ENCODE results near the gene BHLHE40.

The BHLHE40 gene

GRCh38 chr3:5020242-5020722, 41.0 kb downstream of the BHLHE40 start:
- Histone ChIP-seq H3K4me2 (no peak overlapping the region), H3K36me3 (ENCODE audit: insufficient read depth) (no peaks in the 10 kb centered on the region), H3K4me3 (IDR thresholded peaks at IDR 0.05; ENCODE audit: insufficient read depth, low read depth, low read length) (no peak overlapping the region), H3K27ac (no peak overlapping the region), H3K27me3 (ENCODE audit: insufficient read depth, low read depth) (no peaks in the 10 kb centered on the region), H3K4me1 (ENCODE audit: low read depth, poor library complexity, severe bottlenecking) (no peaks in the 10 kb centered on the region), H4K20me1 (ENCODE audit: insufficient read depth) (no peaks in the 10 kb centered on the region), H3K79me2 (ENCODE audit: insufficient read depth, low read depth) (no peaks in the 10 kb centered on the region), H2AFZ (ENCODE audit: low read depth) (no peak overlapping the region), H3K9ac (no peak overlapping the region)
- TF ChIP-seq CTCF (conservative IDR thresholded peaks at IDR 0.05; ENCODE audit: low read depth, low read length): no peak

- Histone ChIP-seq H3K4me2 (no peak overlapping the region), H3K27ac (no peak overlapping the region), H3K27me3 (ENCODE audit: insufficient read depth, low read depth) (no peaks in the 10 kb centered on the region), H3K36me3 (ENCODE audit: insufficient read depth) (no peaks in the 10 kb centered on the region), H3K4me3 (IDR thresholded peaks at IDR 0.05; ENCODE audit: insufficient read depth, low read depth, low read length) (no peak overlapping the region), H4K20me1 (ENCODE audit: insufficient read depth) (no peaks in the 10 kb centered on the region), H3K9ac (no peak overlapping the region), H3K4me1 (ENCODE audit: low read depth, poor library complexity, severe bottlenecking) (no peaks in the 10 kb centered on the region), H3K79me2 (ENCODE audit: insufficient read depth, low read depth) (no peaks in the 10 kb centered on the region), H2AFZ (ENCODE audit: low read depth) (no peak overlapping the region)
- no peak for TF ChIP-seq CTCF (conservative IDR thresholded peaks at IDR 0.05; ENCODE audit: low read depth, low read length)
Observed at GRCh38 chr3:5021116-5022092, 42.2 kb downstream of the BHLHE40 start.

GRCh38 chr3:5022187-5022965, 43.1 kb downstream of the BHLHE40 start:
- Histone ChIP-seq H3K79me2 (ENCODE audit: insufficient read depth, low read depth) (no peaks in the 10 kb centered on the region), H3K27ac (no peak overlapping the region), H3K4me3 (IDR thresholded peaks at IDR 0.05; ENCODE audit: insufficient read depth, low read depth, low read length) (no peak overlapping the region), H3K36me3 (ENCODE audit: insufficient read depth) (no peaks in the 10 kb centered on the region), H2AFZ (ENCODE audit: low read depth) (no peak overlapping the region), H3K4me1 (ENCODE audit: low read depth, poor library complexity, severe bottlenecking) (no peaks in the 10 kb centered on the region), H4K20me1 (ENCODE audit: insufficient read depth) (no peaks in the 10 kb centered on the region), H3K27me3 (ENCODE audit: insufficient read depth, low read depth) (no peaks in the 10 kb centered on the region), H3K4me2 (no peak overlapping the region), H3K9ac (no peak overlapping the region)
- TF ChIP-seq CTCF (conservative IDR thresholded peaks at IDR 0.05; ENCODE audit: low read depth, low read length): no peak

GRCh38 chr3:5022966-5023776, 43.9 kb downstream of the BHLHE40 start:
- no peaks in the 10 kb centered on the region for H3K36me3 ChIP-seq (ENCODE audit: insufficient read depth)
- H3K4me1 ChIP-seq (ENCODE audit: low read depth, poor library complexity, severe bottlenecking): no peaks in the 10 kb centered on the region
- no peaks in the 10 kb centered on the region for H3K79me2 ChIP-seq (ENCODE audit: insufficient read depth, low read depth)
- no peaks in the 10 kb centered on the region for H3K27me3 ChIP-seq (ENCODE audit: insufficient read depth, low read depth)
- TF ChIP-seq CTCF (conservative IDR thresholded peaks at IDR 0.05; ENCODE audit: low read depth, low read length): no peak
- H3K9ac ChIP-seq: no peak overlapping the region
- H3K4me2 ChIP-seq: no peak overlapping the region
- H2AFZ ChIP-seq (ENCODE audit: low read depth): no peak overlapping the region
- no peak overlapping the region for H3K4me3 ChIP-seq (IDR thresholded peaks at IDR 0.05; ENCODE audit: insufficient read depth, low read depth, low read length)
- H4K20me1 ChIP-seq (ENCODE audit: insufficient read depth): no peaks in the 10 kb centered on the region
- no peak overlapping the region for H3K27ac ChIP-seq

Measured in KMS-11 (cell line).